GM12878 (cell line): Measurements from ENCODE around the gene CLIP1. TPM values are rescaled to one million over a fixed set of nuclear protein-coding genes. Genes with fewer than 3 reads are reported as not detected.

Source experiments
- ATAC-seq: fragments of 200-7000 bp; cut with Tn5 transposase; 3 replicates; pipeline ENCODE4 v1.9.1; 2020; ENCODE audit warnings: mild to moderate bottlenecking, moderate library complexity
- BruUV-seq: library from RNA; stranded (reverse); fragments of 400-500 nt; replicated peaks from 2 replicates; lab custom pipeline; 2021; lab: Mats Ljungman, UMichigan
- CTCF ChIA-PET: fragments of 300-600 bp; sonication (Branson Sonifier 250); formaldehyde crosslinking; extraction: SDS; loops from one replicate; lab custom pipeline; 2021; ENCODE audit warnings: inconsistent platforms; lab: Yijun Ruan, JAX
- POLR2A ChIA-PET: fragments of 350-600 bp; formaldehyde crosslinking; extraction: SDS; loops from one replicate; lab custom pipeline; 2021; ENCODE audit warnings: inconsistent platforms; lab: Charles Lee
- RAD21 ChIA-PET: fragments of 300-600 bp; sonication (Branson Sonifier 250); formaldehyde crosslinking; loops from one replicate; lab custom pipeline; 2023; ENCODE audit warnings: antibody characterized with exemption; ENCODE audit not compliant: unreplicated experiment; lab: Charles Lee
- SMC1A ChIA-PET: fragments of 300-600 bp; sonication (Branson Sonifier 250); formaldehyde crosslinking; loops from one replicate; lab custom pipeline; 2023; ENCODE audit not compliant: unreplicated experiment, uncharacterized antibody; lab: Charles Lee
- DNase-seq: peaks from one replicate; pipeline ENCODE4 v3.0.0-alpha.2; 2011; ENCODE audit warnings: low read depth, low spot score
- FAIRE-seq: peaks from 3 replicates; lab custom pipeline; 2011; peaks lifted over from hg19 to GRCh38; lab: Jason Lieb, UNC
- H2AFZ ChIP-seq: 2 replicates; pipeline ENCODE4 v1.6.0; 2011; ENCODE audit warnings: low read depth, low read length, control low read depth; ENCODE audit not compliant: control insufficient read depth
- H3K27ac ChIP-seq: 2 replicates; pipeline ENCODE4 v1.5.1; 2011; ENCODE audit warnings: control low read depth; ENCODE audit not compliant: control insufficient read depth, insufficient read depth
- H3K27me3 ChIP-seq, 2 experiments: replicated peaks in 1 of 2; 2 replicates each; pipeline versions ENCODE4 v1.6.0 to v1.6.1; 2011; ENCODE audit warnings: low read length in 1 of 2; ENCODE audit not compliant: control insufficient read depth in 2 of 2, insufficient read depth in 2 of 2
- H3K36me3 ChIP-seq, 2 experiments: 2 replicates each; pipeline ENCODE4 v1.5.1; 2011; ENCODE audit warnings: low read length in 1 of 2; ENCODE audit not compliant: control insufficient read depth in 2 of 2, insufficient read depth in 2 of 2
- H3K4me1 ChIP-seq: 2 replicates; pipeline ENCODE4 v1.6.1; 2011; ENCODE audit warnings: mild to moderate bottlenecking, low read length, moderate library complexity, mixed read lengths; ENCODE audit not compliant: control insufficient read depth, insufficient read depth
- H3K4me2 ChIP-seq: 2 replicates; pipeline ENCODE4 v1.6.0; 2011; ENCODE audit warnings: control low read depth; ENCODE audit not compliant: control insufficient read depth, insufficient read depth
- H3K4me3 ChIP-seq: fragments of 200-600 bp; sonication (generic); 2 replicates; pipeline ENCODE4 v1.5.1; 2016
- H3K79me2 ChIP-seq: 2 replicates; pipeline ENCODE4 v1.6.0; 2011; ENCODE audit warnings: low read length; ENCODE audit not compliant: control insufficient read depth, insufficient read depth
- H3K9ac ChIP-seq: 2 replicates; pipeline ENCODE4 v1.8.0; 2011; ENCODE audit warnings: low read length, control low read depth, mixed read lengths; ENCODE audit not compliant: control insufficient read depth, insufficient read depth
- H3K9me3 ChIP-seq: replicated peaks from 3 replicates; pipeline ENCODE4 v1.5.1; 2011; ENCODE audit warnings: mild to moderate bottlenecking, low read length; ENCODE audit not compliant: control insufficient read depth, insufficient read depth
- H4K20me1 ChIP-seq: 2 replicates; pipeline ENCODE4 v1.6.0; 2011; ENCODE audit not compliant: control insufficient read depth, insufficient read depth
- ATF3 ChIP-seq: IDR thresholded peaks from 2 replicates; pipeline ENCODE4 v1.6.1; 2011; ENCODE audit warnings: low read depth, mild to moderate bottlenecking, low read length, moderate library complexity, borderline replicate concordance; ENCODE audit errors: extremely low read depth
- BMI1 ChIP-seq: fragments of 450-650 bp; IDR thresholded peaks from 2 replicates; pipeline ENCODE4 v1.6.1; 2016; ENCODE audit warnings: mild to moderate bottlenecking, moderate library complexity, borderline replicate concordance
- CBFB ChIP-seq: IDR thresholded peaks from 2 replicates; pipeline ENCODE4 v1.6.1; 2016; ENCODE audit warnings: antibody characterized with exemption, low read depth
- DPF2 ChIP-seq: fragments of 450-650 bp; IDR thresholded peaks from 2 replicates; pipeline ENCODE4 v1.6.1; 2017; ENCODE audit warnings: mild to moderate bottlenecking
- GATAD2B ChIP-seq: fragments of 450-650 bp; conservative IDR thresholded peaks from 2 replicates; pipeline ENCODE4 v1.6.1; 2017; ENCODE audit warnings: low read depth, mild to moderate bottlenecking, moderate library complexity
- IRF4 ChIP-seq: IDR thresholded peaks from 2 replicates; pipeline ENCODE4 v1.6.1; 2011; ENCODE audit warnings: low read depth, low read length
- KLF5 ChIP-seq: fragments of 450-650 bp; IDR thresholded peaks from 2 replicates; pipeline ENCODE4 v1.6.1; 2014; ENCODE audit warnings: mild to moderate bottlenecking; ENCODE audit not compliant: partially characterized antibody
- MEF2B ChIP-seq: fragments of 450-650 bp; IDR thresholded peaks from 2 replicates; pipeline ENCODE4 v1.6.1; 2018; ENCODE audit warnings: mild to moderate bottlenecking, moderate library complexity; ENCODE audit not compliant: partially characterized antibody, poor library complexity, severe bottlenecking
- POLR2AphosphoS2 ChIP-seq: IDR thresholded peaks from 2 replicates; pipeline ENCODE4 v1.6.1; 2011; ENCODE audit warnings: low read depth, mild to moderate bottlenecking, low read length, improper control_type of control experiment, moderate library complexity
- RUNX3 ChIP-seq: IDR thresholded peaks from 2 replicates; pipeline ENCODE4 v1.6.1; 2012; ENCODE audit warnings: low read length, inconsistent platforms
- SMC3 ChIP-seq: IDR thresholded peaks from 2 replicates; pipeline ENCODE4 v1.6.1; 2011; ENCODE audit warnings: low read length, improper control_type of control experiment, borderline replicate concordance
- SREBF2 ChIP-seq: IDR thresholded peaks from 2 replicates; pipeline ENCODE4 v1.6.1; 2012; ENCODE audit warnings: mild to moderate bottlenecking, low read length
- TAF1 ChIP-seq: IDR thresholded peaks from 2 replicates; pipeline ENCODE4 v1.6.1; 2011; ENCODE audit warnings: mild to moderate bottlenecking, low read depth, low read length, borderline replicate concordance
- WGBS: methylation state at CpG from one replicate; pipeline ENCODE4 v1.1.6; 2016; ENCODE audit warnings: low lambda C conversion rate; ENCODE audit not compliant: insufficient replicate concordance, insufficient coverage; ENCODE audit errors: missing lambda C conversion rate; 5-methylcytosine and 5-hydroxymethylcytosine counted together
- in situ Hi-C: fragments of 300-500 bp; cut with MboI; formaldehyde crosslinking; loops from 9 replicates; pipeline ENCODE4 v1.14.3; 2018; ENCODE audit warnings: mixed read lengths
- intact Hi-C: fragments of 100-400 bp; cut with micrococcal nuclease; formaldehyde crosslinking; loops from one replicate; pipeline ENCODE4 v1.14.2; 2022; ENCODE audit not compliant: unreplicated experiment
- polyA plus RNA-seq, 11 experiments: library from polyadenylated mRNA; depleted of rRNA in 4 of 11; unstranded in 6 of 11; stranded (reverse) in 5 of 11; fragments of >200 nt; fragmentation: Nextera tagmentation in 4 of 11; fragmentation: Illumina TruSeq in 1 of 11; extraction: Ambion mirVana in 4 of 11; extraction: Trizol in 1 of 11; gene quantifications; 1 replicate in 1 of 11; 2 replicates in 10 of 11; pipeline versions ENCODE4 v1.2.1 to v1.2.3, GENCODE V29; 2011 to 2016; ENCODE audit warnings: inconsistent platforms in 2 of 11, missing spikeins in 2 of 11, low read depth in 1 of 11
- total RNA-seq, 4 experiments: library from RNA; depleted of rRNA in 3 of 4; stranded (reverse); fragments of >200 nt in 3 of 4; fragmentation: Illumina TruSeq in 1 of 4; extraction: Trizol in 1 of 4; gene quantifications; 2 replicates each; pipeline versions ENCODE4 v1.2.1 to v1.2.3, GENCODE V29; 2013 to 2021

The CLIP1 gene
- total and polyA plus RNA-seq, 10 of the 15 experiments (the other 5 are each of a cell fraction or from before 2014, with no cell fraction given), result 6.0 to 45.4 (median 25.2) TPM

GRCh38 chr12:122363782-122364181 is 58.7 kb downstream of the CLIP1 start:
- TF ChIP-seq TAF1 (no peak), SREBF2 (no peak), RUNX3 (no peak), POLR2AphosphoS2 (no peak), DPF2 (no peak), GATAD2B (no peak), CBFB (no peak), ATF3 (no peak), BMI1 (no peak), IRF4 (no peak), SMC3 (no peak), MEF2B (no peak), KLF5 (no peak)
- ATAC-seq (no peak), FAIRE-seq (no peak), DNase-seq (no peak)
- Histone ChIP-seq H3K4me3 (no peak overlapping the region), H2AFZ (no peak overlapping the region), H3K36me3 (peaks cover 2 to 6% of the 10 kb centered on the region in 2 experiments; a peak in 3 of 4 replicates), H3K79me2 (no peaks in the 10 kb centered on the region), H3K9me3 (no peaks in the 10 kb centered on the region), H3K9ac (no peak overlapping the region), H3K27me3 (no peaks in the 10 kb centered on the region), H3K27ac (no peak overlapping the region), H4K20me1 (no peaks in the 10 kb centered on the region), H3K4me2 (no peak overlapping the region), H3K4me1 (no peaks in the 10 kb centered on the region)
- CTCF ChIA-PET, result interaction anchor here (1.2 kb wide), 1 partner anchor 8 kb away, joined by 6 read pairs; no protein-coding TSS in a partner anchor
- POLR2A ChIA-PET, result no interaction called here
- no TSS peak for BruUV-seq
- SMC1A ChIA-PET, result no interaction called here
- WGBS, result 96% methylated on average over 9 of the region's 9 CpGs
- intact Hi-C loops, result no loop called here
- RAD21 ChIA-PET, result no interaction called here
- in situ Hi-C loops, result no loop called here
